Prostate gland (tissue), 2 donors: ENCODE measurements around the gene B4GALNT2. TPM values are rescaled to one million over a fixed set of nuclear protein-coding genes. Genes with fewer than 3 reads are reported as not detected.

Source experiments
- DNase-seq: peaks from one replicate; pipeline ENCODE4 v3.0.0-alpha.2; 2019; ENCODE audit warnings: low spot score
- H3K27ac ChIP-seq, 2 donors: fragments of 200-600 bp; sonication (generic); 2 replicates each; pipeline ENCODE4 v1.5.1; 2017 to 2019
- H3K27me3 ChIP-seq: fragments of 200-600 bp; sonication (generic); replicated peaks from 2 replicates; pipeline ENCODE4 v1.5.1; 2019; ENCODE audit not compliant: insufficient read depth
- H3K36me3 ChIP-seq, 2 donors: fragments of 200-600 bp; sonication (generic); 1 replicate in 1 of 2; 2 replicates in 1 of 2; pipeline versions ENCODE4 v1.5.1 to v1.8.1; 2017 to 2019
- H3K4me1 ChIP-seq: fragments of 200-600 bp; sonication (generic); replicated peaks from 2 replicates; pipeline ENCODE4 v1.5.1; 2019
- H3K4me3 ChIP-seq, 2 donors: fragments of 200-600 bp; sonication (generic); 2 replicates each; pipeline ENCODE4 v1.5.1; 2017 to 2019
- H3K9me3 ChIP-seq: fragments of 200-600 bp; sonication (generic); 2 replicates; pipeline ENCODE4 v1.5.1; 2017
- POLR2A ChIP-seq: fragments of 450-650 bp; IDR thresholded peaks from one replicate; pipeline ENCODE4 v1.6.1; 2016; ENCODE audit warnings: antibody characterized with exemption, mild to moderate bottlenecking
- POLR2AphosphoS5 ChIP-seq: sonication (generic); formaldehyde crosslinking; IDR thresholded peaks from one replicate; pipeline ENCODE4 v1.6.1; 2017; ENCODE audit warnings: antibody characterized with exemption
- WGBS: methylation state at CpG from one replicate; pipeline ENCODE4 v1.1.5; 2018; 5-methylcytosine and 5-hydroxymethylcytosine counted together
- intact Hi-C: fragments of 100-400 bp; cut with DNase I; formaldehyde crosslinking; loops from one replicate; pipeline ENCODE4 v1.14.2; 2022
- total RNA-seq, 2 donors: library from RNA; depleted of rRNA; stranded (reverse); fragments of >200 nt; gene quantifications; one replicate each; pipeline ENCODE4 v1.1.0, GENCODE V29; 2016
- TF ChIP-seq, protein P1 (sequence below), 4 experiments: fragments of 200-600 bp in 2 of 4; fragments of 450-650 bp in 2 of 4; sonication (generic) in 2 of 4; IDR thresholded peaks; 1 replicate in 3 of 4; 2 replicates in 1 of 4; pipeline ENCODE4 v1.5.1; 2016 to 2019; ENCODE audit warnings: antibody characterized with exemption in 4 of 4, mild to moderate bottlenecking in 2 of 4, moderate library complexity in 2 of 4

The B4GALNT2 gene
- total RNA-seq, 2 donors from 2014 or later: not detected

DNA sequence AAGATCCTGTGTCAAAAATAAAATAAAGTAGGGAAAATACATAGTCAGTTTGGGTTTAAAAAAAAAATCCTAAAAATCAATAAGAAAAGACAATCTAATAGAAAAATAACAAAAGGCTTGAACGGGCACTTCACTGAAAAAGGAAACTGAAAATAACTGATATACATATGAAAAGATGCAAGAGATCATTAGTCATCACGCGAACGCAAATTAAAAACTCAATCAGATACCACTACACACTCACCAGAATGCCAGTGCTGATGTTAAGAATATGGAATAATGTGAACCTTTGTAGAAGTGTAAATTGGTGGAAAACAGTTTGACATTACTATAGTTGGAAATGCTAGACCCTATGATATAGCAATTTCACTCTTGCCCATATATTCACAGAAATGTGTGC is 63.2 kb downstream of the B4GALNT2 start:
- TF ChIP-seq, protein P1, sequence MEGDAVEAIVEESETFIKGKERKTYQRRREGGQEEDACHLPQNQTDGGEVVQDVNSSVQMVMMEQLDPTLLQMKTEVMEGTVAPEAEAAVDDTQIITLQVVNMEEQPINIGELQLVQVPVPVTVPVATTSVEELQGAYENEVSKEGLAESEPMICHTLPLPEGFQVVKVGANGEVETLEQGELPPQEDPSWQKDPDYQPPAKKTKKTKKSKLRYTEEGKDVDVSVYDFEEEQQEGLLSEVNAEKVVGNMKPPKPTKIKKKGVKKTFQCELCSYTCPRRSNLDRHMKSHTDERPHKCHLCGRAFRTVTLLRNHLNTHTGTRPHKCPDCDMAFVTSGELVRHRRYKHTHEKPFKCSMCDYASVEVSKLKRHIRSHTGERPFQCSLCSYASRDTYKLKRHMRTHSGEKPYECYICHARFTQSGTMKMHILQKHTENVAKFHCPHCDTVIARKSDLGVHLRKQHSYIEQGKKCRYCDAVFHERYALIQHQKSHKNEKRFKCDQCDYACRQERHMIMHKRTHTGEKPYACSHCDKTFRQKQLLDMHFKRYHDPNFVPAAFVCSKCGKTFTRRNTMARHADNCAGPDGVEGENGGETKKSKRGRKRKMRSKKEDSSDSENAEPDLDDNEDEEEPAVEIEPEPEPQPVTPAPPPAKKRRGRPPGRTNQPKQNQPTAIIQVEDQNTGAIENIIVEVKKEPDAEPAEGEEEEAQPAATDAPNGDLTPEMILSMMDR (IDR thresholded peaks at IDR 0.05): no peak
- TF ChIP-seq POLR2A (no peak), POLR2AphosphoS5 (no peak)
- H3K4me1 ChIP-seq: no peaks in the 10 kb centered on the region
- DNase-seq: no peak
- no peak overlapping the region for H3K4me3 ChIP-seq
- intact Hi-C loops: loop anchor here (10.0 kb wide), 2 partner anchors 199 to 1351 kb away; partner anchors contain the start of gene SCRN2
- no peaks in the 10 kb centered on the region for H3K9me3 ChIP-seq
- 77% methylated on average over 4 of the region's 4 CpGs for WGBS
- H3K36me3 ChIP-seq: no peaks in the 10 kb centered on the region
- no peak overlapping the region for H3K27ac ChIP-seq
- no peaks in the 10 kb centered on the region for H3K27me3 ChIP-seq

DNA sequence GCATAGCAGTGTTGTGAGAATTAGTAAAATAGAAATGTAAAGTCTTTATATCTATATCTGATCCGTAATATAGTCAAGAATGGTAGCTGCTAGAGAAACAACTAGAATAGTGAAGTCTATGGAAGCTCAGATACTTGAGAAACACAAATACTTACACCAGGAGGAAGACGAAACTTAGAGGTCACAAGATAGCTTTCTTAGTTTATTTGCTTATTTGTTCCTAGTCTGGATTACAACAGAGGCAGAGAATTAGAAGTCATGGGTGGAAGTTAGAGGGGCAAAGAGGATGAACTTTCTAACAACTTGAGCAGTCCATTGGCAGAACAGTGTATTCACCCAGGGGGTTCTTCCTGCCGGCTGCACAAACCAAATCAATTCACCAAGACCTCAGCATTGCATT is 64.0 kb downstream of the B4GALNT2 start:
- Histone ChIP-seq H3K36me3 (no peaks in the 10 kb centered on the region), H3K4me1 (no peaks in the 10 kb centered on the region), H3K27ac (no peak overlapping the region), H3K27me3 (no peaks in the 10 kb centered on the region), H3K4me3 (no peak overlapping the region), H3K9me3 (no peaks in the 10 kb centered on the region)
- intact Hi-C loops: loop anchor here (10.0 kb wide), 2 partner anchors 198 to 1352 kb away; partner anchors contain the start of gene SCRN2
- no peak for DNase-seq
- 86% methylated on average over 3 of the region's 3 CpGs for WGBS
- TF ChIP-seq POLR2AphosphoS5: no peak
- TF ChIP-seq POLR2A: no peak
- TF ChIP-seq, protein P1 (IDR thresholded peaks at IDR 0.05): no peak

DNA sequence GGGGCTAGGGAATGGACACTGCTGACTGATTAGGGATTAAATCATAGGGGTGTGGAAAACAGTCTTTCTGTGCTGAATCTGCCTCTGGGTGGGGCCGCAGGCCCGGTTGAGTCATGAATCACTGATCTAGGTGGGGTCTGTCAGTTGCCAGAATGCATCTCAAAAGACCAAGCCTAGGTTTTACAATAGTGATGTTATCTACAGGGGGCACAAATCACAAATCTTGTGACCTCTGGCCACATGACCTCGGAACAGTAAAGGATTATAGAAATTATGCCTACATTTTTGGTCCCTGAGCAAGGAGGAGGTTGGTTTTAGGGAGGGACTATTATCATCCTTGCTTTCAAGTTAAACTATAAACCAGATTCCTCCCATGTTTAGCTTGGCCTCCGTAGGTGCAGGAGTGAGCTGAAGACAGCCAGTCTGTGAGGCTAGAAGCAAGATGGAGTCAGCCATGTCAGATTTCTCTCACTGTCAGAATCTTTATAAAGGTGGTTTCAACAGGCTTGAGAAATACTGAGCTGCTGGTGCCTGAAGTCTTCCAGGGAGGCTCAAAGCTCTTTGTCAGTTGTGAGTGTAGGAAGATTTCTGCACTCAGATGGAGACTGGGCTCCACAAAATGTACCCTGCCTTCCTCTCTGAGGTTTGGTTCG is 64.9 kb downstream of the B4GALNT2 start:
- TF ChIP-seq POLR2A: no peak
- TF ChIP-seq, protein P1 (IDR thresholded peaks at IDR 0.05): no peak
- TF ChIP-seq POLR2AphosphoS5: no peak
- intact Hi-C loops: loop anchor here (10.0 kb wide), 2 partner anchors 197 to 1353 kb away; partner anchors contain the start of gene SCRN2

DNA sequence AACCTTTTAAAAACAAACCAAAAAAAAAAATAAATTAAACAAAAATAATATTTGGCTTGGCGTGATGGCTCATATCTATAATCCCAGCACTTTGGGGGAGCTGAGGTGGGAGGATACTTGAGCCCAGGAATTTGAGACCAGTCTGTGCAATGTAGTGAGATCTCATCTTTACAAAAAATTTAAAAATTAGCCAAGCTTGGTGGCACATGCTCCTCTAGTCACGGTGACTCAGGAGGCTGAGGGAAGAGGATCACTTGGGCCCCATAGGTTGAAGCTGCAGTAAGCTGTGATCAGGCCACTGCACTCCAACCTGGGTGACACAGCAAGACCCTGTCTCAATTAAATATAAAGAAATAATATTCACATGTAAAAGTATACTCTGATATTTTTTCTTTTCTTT is 65.6 kb downstream of the B4GALNT2 start:
- H3K4me1 ChIP-seq: no peaks in the 10 kb centered on the region
- H3K4me3 ChIP-seq: no peak overlapping the region
- no peaks in the 10 kb centered on the region for H3K27me3 ChIP-seq
- no peak for TF ChIP-seq POLR2AphosphoS5
- WGBS: 84% methylated on average over 2 of the region's 2 CpGs
- no peak overlapping the region for H3K27ac ChIP-seq
- DNase-seq: no peak
- no peaks in the 10 kb centered on the region for H3K9me3 ChIP-seq
- H3K36me3 ChIP-seq: no peaks in the 10 kb centered on the region
- intact Hi-C loops: loop anchor here (10.0 kb wide), 2 partner anchors 197 to 1353 kb away; partner anchors contain the start of gene SCRN2

More for the DNA sequence above, 64.9 kb downstream of the B4GALNT2 start:
- no peaks in the 10 kb centered on the region for H3K27me3 ChIP-seq
- no peak overlapping the region for H3K4me3 ChIP-seq
- DNase-seq: no peak
- WGBS: 49% methylated on average over 5 of the region's 5 CpGs
- H3K27ac ChIP-seq: no peak overlapping the region
- no peaks in the 10 kb centered on the region for H3K9me3 ChIP-seq
- H3K4me1 ChIP-seq: no peaks in the 10 kb centered on the region
- H3K36me3 ChIP-seq: no peaks in the 10 kb centered on the region

DNA sequence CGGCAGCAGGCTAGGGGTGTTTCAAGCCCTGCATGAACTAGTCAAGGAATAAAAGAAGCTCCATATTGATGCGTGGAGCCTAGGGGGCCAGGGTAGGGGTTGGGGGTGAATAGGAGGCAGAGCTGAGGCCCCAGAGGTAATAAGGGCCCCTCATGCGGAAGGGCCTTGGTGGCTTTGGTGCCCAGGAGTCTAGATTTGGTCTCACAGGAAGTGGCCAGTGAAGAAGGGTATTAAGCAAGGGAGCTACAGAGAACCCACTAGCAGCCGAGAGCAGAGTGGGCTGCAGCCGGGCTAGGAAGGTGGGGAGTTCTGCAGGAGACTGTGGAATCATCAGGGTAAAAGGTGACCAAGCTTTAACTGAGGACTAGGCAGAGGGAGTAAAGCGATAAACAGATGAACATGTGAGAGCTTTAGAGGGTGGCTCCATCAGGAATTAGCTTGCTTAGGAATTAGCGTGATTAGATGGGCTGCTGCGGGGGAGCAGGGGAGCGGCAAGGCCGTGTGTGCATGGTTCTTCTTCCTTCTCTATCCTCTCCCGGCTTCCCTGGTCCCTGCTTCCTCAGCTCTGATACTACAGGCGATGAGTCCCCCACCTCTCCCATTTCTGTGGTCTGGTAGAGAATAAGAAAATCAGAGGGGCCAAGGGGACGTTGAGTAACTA is 68.0 kb downstream of the B4GALNT2 start:
- intact Hi-C loops: no loop called here
- Histone ChIP-seq H3K4me3 (no peak overlapping the region), H3K27me3 (no peaks in the 10 kb centered on the region), H3K27ac (no peak overlapping the region), H3K4me1 (no peaks in the 10 kb centered on the region), H3K36me3 (no peaks in the 10 kb centered on the region), H3K9me3 (no peaks in the 10 kb centered on the region)
- DNase-seq: no peak
- TF ChIP-seq POLR2A (no peak), POLR2AphosphoS5 (no peak)
- TF ChIP-seq, protein P1 (IDR thresholded peaks at IDR 0.05): no peak
- 87% methylated on average over 13 of the region's 13 CpGs for WGBS
